Stimulated activated CD8-positive, alpha-beta memory T cell treated with anti-CD3 and anti-CD28 coated beads, Interleukin-15, amount 100 ng/mL, for 48 hours (primary cell): Measurements from ENCODE around the gene TMEM229A.
"Not testable (repeated sequence)": the region's sequence is repeated elsewhere in the genome, so short reads cannot be mapped to it uniquely, and the experiment has no call there.

Experiments used
- DNase-seq, 2 donors: peaks; one replicate each; pipeline ENCODE4 v3.0.0-alpha.2; 2020; ENCODE audit warnings: low read depth in 2 of 2

The TMEM229A gene

DNA sequence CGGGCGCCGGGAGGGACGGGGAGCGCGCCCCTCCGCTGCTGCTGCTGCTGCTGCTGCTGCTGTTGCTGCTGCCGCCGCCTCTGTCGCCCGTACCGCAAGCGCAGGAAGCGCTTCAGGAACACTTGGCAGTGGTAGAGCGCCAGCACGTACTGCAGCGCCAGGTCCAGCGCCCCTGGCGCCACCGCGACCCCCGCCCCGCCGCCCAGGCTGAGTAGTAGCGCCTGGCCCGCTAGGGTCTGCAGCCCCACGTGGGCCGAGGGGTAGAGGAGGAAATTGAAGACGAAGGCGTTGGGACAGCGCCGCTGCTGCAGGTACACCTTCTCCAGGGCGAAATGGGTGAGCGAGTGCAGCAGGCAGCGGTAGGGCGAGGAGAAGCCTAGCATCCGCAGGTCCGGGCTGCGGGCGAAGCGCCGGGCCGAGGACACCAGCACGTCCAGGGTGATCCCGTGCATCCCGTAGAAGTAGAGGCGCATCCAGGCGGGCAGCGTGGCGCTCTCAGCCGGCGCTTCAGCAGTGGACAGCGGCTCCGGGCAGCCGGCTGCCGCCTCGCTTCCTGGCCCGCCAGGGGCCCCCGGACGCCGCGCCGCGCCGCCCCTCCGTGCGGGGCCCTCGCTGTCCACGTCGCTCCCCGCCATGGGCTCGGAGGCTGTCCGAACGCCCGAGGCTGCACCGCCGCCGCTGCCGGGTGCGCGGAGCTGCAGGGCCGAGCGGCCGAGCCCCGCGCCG is at the start of gene TMEM229A:
Gene TMEM229A (minus strand): TSS at position 699 of the 726 bp plus-strand sequence. CDS start 64 bp downstream, at position 635.
- no peak for DNase-seq

DNA sequence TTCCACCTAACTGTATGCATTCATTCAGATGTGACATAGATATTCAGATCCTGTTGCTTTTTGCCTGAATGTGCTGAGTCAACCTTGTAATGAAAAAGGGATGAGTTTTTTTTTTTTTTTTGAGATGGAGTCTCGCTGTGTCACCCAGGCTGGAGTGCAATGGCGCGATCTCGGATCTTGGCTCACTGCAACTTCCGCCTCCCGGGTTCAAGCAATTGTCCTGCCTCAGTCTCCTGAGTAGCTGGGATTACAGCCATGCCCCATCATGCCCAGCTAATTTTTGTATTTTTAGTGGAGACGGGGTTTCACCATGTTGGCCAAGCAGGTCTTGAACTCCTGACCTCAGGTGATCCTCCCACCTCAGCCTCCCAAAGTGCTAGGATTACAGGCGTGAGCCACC is 49.4 kb upstream of the TMEM229A start:
- DNase-seq = not testable (repeated sequence)

DNA sequence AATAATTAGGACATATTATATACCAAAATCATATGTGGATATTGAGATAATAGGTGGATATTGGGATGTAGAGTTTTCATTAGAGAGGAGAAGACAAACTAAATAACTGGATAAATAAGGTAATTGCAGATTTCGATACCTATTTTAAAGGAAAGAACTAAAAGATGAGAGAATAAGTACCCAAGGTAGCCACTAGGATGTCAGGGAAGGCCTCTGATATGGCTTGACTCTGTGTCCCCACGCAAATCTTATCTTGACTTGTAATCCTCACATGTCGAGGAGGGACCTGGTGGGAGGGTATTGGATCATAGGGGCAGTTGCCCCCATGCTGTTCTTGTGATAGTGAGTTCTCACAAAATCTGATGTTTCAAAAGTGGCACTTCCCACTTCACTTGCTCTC is 44.7 kb upstream of the TMEM229A start:
- DNase-seq = no peak

DNA sequence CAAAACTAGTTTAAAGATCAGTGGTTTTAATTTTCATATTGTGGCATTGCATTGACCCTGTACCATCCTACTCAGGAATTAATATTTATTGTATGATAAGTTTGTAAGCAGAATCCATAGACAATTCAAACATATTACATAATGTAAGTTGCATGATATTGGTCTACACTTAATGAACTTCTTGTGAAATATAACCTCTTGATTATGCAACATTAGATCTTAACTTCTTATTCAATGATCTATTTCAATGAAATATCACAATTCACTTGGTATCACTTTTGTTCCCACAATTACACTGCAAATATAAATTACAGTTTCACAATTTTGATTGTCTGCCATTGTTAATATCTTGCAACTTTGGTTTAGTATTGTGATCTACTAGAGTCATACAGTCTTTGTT is 44.0 kb upstream of the TMEM229A start:
- no peak for DNase-seq

DNA sequence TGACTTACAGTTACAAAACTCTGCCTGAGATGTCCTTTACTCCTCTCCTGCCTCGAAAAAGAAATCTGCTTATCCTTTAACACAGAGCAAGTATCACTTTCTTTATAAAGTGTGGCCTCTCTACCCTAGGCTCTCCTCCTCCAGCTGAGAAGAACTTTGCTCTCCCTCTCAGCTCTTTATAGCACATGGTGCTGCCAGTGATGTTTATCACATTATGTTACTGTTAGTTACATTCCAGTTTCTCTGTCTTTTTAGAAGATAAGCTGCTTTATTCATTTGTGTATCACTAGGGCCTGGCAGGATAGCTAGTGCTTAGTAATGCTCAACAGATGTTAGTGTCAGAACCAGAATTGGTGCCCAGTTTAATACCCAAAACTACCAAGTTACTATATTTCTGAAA is 41.1 kb upstream of the TMEM229A start:
- DNase-seq = no peak

DNA sequence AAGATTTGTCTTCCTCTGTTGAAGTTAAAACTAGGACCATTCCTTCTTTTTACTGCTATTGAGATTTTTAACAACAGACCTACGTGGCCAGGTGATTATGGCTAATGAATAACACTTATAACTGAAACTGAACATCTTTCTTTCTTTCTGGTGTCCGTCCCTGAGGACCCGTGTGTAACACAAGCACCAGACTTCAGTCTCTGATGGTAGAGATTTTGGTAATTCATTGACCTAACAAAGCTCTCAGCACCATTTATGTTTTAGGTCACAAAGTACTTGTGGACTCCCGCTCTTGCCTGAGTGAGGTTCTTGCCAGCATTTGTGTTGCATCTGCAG is 40.4 kb upstream of the TMEM229A start:
- no peak for DNase-seq

DNA sequence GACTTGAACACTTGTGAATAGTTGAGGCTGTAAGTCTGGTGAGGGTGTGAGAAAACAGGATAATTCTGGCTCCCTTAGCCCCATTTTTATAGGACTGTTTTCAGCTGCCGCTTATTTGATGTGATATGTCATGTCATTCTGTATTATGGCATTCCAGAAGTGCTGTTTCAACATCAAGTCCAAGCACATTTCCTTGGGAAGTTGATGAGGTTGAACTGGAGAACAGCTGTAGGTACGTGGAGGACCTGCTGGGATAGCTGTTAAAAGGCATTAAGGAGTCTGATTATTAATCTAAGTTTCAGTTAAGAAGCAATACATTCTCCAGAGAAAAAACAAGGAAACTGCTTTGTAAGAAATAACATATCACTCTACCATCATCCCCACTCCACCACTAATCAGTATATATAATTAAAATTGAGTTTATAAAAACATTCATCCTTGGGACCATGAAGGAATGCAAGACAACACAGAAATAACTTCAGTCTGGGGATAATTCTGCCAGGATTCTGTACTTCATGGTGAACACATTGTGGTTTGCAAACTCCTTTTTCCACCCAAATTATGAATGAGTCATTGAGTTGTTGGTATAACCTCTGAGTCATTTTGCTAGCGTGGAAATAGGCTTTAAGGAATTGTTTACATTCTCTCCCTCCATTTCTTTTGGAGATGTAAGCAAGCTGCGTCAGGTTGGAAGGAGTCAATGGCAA is 39.9 kb upstream of the TMEM229A start:
- DNase-seq = no peak

DNA sequence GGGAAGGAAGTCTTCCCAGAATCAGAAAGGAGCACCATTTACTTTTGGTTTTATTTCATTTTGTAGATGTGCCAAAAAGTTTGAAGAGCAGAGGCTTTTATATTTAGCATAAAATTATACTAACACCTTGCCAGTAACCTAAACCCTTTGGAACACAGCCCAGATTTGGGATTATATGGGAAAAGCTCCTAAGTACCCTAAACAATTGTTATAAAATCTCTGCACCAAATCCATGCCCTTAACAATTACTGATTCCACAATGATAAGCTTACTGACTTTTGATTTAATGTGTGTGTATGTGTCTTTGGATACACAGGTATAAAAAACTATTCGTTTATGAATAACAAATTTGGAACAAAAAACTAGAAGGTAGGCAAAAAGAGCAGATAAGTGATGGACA is 39.0 kb upstream of the TMEM229A start:
- DNase-seq = no peak

DNA sequence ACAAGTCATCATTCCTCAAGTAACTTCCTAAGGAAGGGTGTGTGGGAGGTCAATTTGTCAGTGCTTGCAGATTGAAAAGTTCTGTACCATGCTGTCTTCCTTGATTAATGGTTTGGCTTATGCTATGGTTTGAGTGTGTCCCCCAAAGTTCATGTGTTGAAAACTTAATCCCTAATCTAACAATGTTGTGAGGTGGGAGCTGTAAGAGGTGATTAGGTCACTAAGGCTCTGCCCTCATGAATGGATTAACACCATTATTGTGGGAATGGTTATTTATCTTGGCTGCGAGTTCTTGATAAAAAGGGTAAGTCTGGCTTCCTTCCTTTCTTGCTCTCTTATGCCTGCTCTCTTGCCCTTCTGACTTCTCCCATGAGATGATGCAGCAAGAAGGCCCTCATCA is 29.3 kb upstream of the TMEM229A start:
- DNase-seq = no peak

DNA sequence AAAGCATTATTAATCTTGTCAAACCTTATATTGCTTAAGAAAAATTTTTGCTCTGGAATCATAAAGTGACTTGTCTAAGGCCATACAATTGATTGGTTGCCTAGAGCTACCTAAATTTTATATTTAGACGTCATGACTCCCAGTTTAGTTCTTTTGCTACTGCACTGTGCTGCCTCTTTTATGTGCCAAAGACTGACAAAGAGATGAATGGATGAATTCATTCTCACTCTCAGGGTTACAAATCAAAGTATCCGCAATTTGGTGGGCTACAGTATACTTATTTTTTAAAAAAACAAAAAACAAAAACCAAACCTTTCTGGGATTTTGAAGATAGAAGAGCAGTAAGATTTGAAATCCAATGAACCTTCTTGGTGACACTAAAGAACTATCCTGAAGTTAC is 27.7 kb upstream of the TMEM229A start:
- no peak for DNase-seq

DNA sequence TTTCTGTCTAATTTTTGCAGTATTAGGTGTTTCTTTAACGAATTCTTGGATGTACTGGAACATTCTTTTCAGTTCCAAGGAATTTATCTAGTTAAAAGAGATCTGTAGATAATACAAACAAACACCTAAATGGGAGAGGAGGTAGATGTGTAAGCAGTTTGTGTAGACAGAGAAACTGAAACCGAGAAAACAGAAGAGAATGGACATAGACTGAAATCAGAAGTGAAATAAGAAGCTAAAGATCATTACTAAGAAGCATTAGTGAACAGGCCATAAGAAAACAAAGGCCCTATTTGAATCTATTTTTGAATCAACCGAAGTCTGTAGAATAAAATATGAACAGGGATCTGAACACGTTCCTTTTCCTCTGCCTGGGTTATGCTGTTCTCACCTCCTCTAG is 26.5 kb upstream of the TMEM229A start:
- no peak for DNase-seq

DNA sequence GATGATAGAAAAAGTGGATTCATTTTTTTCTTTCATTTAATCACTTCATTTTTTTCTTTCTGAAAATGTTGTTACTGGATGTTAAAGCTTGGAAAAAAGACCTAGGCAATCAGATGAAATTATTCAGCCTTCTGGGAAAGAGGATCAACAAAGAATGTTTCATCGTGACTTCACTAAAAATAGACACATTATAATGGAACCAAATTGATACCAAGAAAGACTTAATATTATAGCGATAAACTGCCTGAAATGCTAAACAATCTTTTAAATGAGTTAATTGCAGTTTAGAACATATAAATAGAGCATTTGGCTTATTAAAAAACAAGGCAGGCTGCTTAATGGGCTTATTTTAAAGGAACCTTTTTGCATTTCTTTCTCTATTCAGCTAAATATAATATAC is 25.6 kb upstream of the TMEM229A start:
- DNase-seq = no peak

DNA sequence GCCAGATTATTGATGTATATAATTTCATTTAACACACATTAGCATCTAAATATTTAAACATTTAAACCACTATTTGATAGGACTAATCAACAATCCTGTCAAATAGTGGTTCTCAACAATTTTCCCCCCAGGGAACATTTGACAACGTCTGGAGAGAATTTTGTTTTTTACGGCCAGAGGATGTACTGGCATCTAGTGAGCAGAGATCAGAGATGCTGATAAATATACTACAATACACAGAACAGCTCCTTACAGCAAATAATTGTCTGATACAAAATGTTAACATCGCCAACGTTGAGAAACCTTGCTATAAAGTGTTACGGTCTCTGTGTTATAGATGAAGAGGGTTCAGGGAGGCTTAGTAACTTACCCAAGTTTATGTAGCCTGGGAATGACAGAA is 25.0 kb upstream of the TMEM229A start:
- no peak for DNase-seq

DNA sequence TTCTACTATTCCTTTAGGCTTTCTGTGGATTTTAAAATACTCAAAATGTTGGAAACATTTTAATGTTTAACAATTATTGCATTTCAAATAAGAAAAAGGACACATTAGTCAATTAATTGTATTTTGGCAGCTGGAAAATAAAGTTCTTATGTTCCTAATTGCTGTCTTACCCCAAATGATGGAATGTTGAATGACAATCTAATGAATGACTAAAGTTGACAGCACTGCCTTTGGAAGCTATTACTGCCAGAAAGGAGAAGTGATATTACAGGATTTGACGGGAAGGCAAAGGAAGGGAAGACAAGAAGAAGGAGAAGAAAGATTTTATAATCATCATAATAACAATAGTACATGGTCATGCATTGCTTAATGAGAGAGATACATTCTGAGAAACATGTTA is 23.4 kb upstream of the TMEM229A start:
- no peak for DNase-seq

DNA sequence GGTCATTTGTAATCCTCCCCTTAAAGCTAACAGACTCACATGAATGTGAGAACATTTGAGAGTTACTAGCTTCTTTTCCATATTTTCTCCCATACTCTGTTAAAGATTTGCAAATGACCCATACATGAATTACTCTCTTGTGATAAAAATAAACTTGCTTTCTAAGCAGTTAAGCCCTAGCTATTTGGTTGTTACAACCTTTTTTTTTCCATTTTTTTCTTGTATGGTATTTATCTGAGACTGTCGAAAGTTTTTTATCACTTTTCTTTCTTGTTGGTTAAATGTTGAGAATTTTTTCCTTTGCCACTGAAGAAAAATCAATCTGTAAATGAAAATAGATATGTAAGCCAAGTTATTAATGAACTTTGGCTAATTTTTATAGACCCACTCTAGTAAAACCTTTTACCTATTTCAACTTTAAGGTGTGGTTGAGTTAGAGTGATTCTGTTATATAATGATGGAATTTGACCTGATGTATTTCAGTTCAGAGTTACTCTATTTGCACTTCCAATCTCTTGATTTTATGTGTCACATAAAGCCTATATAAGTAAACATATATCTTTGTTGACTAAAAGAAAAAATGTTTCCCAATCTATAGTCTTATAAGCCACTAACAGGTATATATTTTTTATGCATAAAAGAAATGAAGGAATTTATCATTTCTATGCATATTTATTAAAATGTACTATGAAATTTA is 19.0 kb upstream of the TMEM229A start:
- DNase-seq = no peak

DNA sequence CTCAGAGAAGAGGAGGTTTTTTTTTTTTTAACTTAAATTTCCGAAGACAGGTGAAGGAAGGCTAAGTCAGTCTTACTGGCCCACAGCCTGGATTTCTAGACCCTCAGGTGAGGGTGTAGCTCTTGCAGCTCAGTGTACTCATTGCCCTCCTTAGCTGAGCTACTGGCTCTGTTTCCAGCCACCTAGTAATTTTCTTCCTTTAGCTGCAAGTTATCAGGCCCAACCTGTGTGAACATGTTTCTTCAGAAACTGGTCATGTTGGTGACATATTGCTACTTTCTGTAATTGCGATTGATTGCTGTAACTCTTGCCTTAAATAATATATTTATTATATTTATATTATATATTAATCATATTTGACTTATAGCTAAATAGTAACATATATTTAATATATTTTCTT is 10.0 kb upstream of the TMEM229A start:
- DNase-seq = no peak

DNA sequence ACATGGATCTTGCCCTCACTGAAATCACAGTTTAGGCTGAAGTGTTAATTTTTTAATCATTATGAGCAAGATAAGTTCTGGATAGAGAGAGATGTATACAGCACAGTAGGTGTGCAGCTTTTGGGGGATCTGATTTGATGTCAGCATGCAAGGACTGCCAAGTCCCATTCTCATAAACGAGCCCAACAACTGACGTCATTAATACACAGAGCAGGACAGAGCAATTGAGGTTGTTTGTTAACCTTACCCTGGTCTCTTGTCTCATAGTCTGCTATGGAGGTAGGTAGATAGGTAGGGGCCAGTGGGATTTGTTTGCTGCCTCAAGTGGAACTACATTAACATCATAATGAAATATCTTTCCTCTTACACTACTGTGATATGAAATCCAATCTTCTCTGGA is 8.6 kb upstream of the TMEM229A start:
- no peak for DNase-seq

DNA sequence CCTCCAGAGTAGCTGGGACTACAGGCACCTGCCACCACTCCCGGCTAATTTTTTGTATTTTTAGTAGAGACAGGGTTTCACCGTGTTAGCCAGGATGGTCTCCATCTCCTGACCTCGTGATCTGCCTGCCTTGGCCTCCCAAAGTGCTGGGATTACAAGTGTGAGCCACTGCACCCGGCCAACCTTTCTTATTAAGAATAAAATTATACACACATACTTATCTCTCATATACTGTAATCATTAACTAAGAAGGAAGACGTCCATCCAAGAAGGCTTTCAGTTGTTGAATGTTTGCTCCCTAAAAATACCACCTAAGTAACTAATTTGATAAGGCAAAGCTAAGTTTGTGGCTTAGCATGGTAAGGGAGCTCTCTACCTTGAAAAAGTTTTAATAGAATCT is 5.0 kb upstream of the TMEM229A start:
- DNase-seq = not testable (repeated sequence)

DNA sequence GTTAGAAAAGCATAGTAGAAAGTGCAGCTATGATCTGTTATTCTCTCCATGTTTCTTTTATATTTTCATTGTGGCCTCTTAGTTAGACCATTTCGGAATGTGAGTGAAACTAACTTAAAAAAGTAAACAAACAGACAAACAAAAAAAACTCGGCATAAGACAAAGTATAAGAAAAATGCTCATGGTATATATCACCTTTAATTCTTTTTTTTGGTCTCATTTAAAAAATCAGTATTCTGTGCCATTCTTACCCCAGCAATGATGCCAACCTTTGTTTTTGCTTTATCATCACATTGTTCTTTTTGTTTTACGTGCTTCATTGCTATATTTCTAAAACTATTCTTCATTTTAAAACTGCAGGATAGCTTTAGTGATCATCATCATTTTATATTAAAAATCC is 2.8 kb upstream of the TMEM229A start:
- no peak for DNase-seq

DNA sequence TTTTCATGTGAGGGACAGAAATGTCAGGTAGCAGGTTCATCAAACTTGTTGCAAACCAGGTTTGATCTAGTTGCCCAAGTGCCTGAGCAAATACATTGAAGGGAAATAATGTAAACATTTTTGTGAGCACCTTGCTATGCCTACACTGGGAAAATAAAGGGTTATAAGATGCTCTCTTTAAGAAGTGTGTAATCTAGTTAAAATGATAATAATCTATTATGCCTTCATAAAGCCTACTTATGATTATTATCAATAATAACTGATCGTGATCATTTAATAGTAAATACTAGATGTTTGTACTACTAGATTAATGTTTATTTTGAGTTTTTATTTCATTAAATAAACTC is 1.9 kb upstream of the TMEM229A start:
- DNase-seq = no peak

DNA sequence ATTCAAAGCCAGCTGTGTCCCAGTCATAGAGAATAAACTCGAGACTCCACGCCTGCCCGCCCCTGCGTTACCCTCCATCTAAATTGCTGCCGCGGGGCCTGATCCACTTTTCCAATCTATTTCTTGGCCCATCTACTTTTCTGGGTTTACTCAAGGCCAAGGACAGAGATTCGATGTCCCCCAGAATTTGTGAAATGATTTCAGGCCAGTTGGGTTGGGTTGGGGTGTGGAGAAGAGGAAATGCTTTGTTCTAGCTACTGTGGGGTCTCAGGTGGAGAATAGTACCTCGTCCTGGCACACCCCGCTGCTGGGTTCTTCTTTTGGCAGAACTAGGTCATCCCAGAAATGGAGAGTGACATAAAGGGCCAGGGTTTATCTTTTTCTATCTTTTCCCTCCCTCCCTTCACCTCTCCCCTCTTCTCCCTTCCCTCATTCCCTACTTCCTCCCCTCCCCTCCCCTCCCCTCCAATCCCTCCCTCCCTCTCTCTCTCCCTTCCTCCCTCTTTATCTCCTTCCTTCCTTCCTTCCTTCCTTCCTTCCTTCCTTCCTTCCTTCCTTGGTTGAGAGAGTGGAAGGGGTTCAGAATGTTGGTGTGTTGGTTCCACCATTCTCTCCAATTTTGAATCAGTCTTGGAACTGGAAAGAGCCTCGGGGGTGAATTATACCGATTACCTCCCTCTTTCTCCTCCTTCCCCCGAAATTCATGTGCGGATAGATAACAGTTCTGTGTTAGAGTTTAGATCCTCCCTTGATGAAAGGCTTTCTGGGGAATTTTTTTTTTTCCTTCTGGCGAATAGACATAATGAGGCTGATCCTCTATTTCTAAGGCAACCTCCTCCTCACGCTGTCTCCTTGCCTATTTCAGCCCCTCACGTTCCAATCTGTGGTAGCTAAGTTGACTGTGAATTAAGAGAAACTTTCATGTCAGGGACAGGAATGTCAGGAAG is 1.2 kb upstream of the TMEM229A start:
- DNase-seq = no peak
